Cardiac fibroblast (primary cell): ENCODE results near the gene NAALADL2.

ENCODE experiments used
- DNase-seq, 2 donors: peaks; one replicate each; pipeline versions ENCODE4 v3.0.0 to v3.0.0-alpha.2; 2010; ENCODE audit warnings: low read depth in 2 of 2
- H3K4me3 ChIP-seq, 2 donors: replicated peaks in 1 of 2; 1 replicate in 1 of 2; 2 replicates in 1 of 2; pipeline ENCODE4 v1.5.1; 2011; ENCODE audit warnings: low read depth in 2 of 2, low read length in 2 of 2, mild to moderate bottlenecking in 2 of 2, moderate library complexity in 1 of 2
- CTCF ChIP-seq: IDR thresholded peaks from one replicate; pipeline ENCODE4 v1.5.1; 2011; ENCODE audit warnings: low read depth, mild to moderate bottlenecking, low read length, inconsistent platforms

The NAALADL2 gene

GRCh38 chr3:175593331-175593730 is 734.2 kb downstream of the NAALADL2 start:
- no peak overlapping the region for H3K4me3 ChIP-seq
- DNase-seq = no peak
- no peak for TF ChIP-seq CTCF

GRCh38 chr3:175598740-175599139 is 739.6 kb downstream of the NAALADL2 start:
- no peak for DNase-seq
- H3K4me3 ChIP-seq = no peak overlapping the region
- no peak for TF ChIP-seq CTCF

GRCh38 chr3:175601521-175601920 is 742.4 kb downstream of the NAALADL2 start:
- TF ChIP-seq CTCF = no peak
- no peak overlapping the region for H3K4me3 ChIP-seq
- peak; percentile 1 to 8 for DNase-seq

GRCh38 chr3:175605851-175606250 is 746.7 kb downstream of the NAALADL2 start:
- H3K4me3 ChIP-seq = no peak overlapping the region
- DNase-seq = peak in 1 of 2 donors; percentile 3
- no peak for TF ChIP-seq CTCF

GRCh38 chr3:175606650-175607318 is 747.6 kb downstream of the NAALADL2 start:
- no peak overlapping the region for H3K4me3 ChIP-seq
- DNase-seq = peak in 1 of 2 donors; percentile 8
- no peak for TF ChIP-seq CTCF

GRCh38 chr3:175608356-175608755 is 749.2 kb downstream of the NAALADL2 start:
- DNase-seq = no peak
- no peak for TF ChIP-seq CTCF
- H3K4me3 ChIP-seq = no peak overlapping the region

- no peak overlapping the region for H3K4me3 ChIP-seq
- no peak for TF ChIP-seq CTCF
- DNase-seq = no peak
These were observed 749.8 kb downstream of the NAALADL2 start for GRCh38 chr3:175608911-175609310.
